GM12801 (cell line): ENCODE data around the gene AMBP.

ENCODE experiments used
- CTCF ChIP-seq: IDR thresholded peaks from one replicate; pipeline ENCODE4 v1.5.1; 2011; ENCODE audit warnings: control low read depth; ENCODE audit not compliant: insufficient read length; ENCODE audit errors: extremely low read depth

The AMBP gene

GRCh38 chr9:114025760-114026159 lies 52.3 kb downstream of the AMBP start:
- TF ChIP-seq CTCF: no peak

GRCh38 chr9:114025196-114025753 lies 52.8 kb downstream of the AMBP start:
- no peak for TF ChIP-seq CTCF

- TF ChIP-seq CTCF: no peak
Measured at GRCh38 chr9:114023961-114024360, 54.1 kb downstream of the AMBP start.

GRCh38 chr9:114021578-114021977 lies 56.5 kb downstream of the AMBP start:
- no peak for TF ChIP-seq CTCF

GRCh38 chr9:114017741-114018715 lies 60.1 kb downstream of the AMBP start:
- no peak for TF ChIP-seq CTCF

- no peak for TF ChIP-seq CTCF
Measured at GRCh38 chr9:114016629-114017423, 61.3 kb downstream of the AMBP start.

- no peak for TF ChIP-seq CTCF
Measured at GRCh38 chr9:114016101-114016500, 62.0 kb downstream of the AMBP start.
